CD4-positive, alpha-beta T cell treated with Interferon alpha-2 for 1 hour (primary cell): Measurements from ENCODE around the gene FOXD2.

Experiments used
- DNase-seq, 2 donors: peaks; one replicate each; pipeline ENCODE4 v3.0.0-alpha.2; 2020 to 2022

The FOXD2 gene

GRCh38 chr1:47417170-47418044, 20.4 kb upstream of the FOXD2 start:
- DNase-seq: no peak

DNA sequence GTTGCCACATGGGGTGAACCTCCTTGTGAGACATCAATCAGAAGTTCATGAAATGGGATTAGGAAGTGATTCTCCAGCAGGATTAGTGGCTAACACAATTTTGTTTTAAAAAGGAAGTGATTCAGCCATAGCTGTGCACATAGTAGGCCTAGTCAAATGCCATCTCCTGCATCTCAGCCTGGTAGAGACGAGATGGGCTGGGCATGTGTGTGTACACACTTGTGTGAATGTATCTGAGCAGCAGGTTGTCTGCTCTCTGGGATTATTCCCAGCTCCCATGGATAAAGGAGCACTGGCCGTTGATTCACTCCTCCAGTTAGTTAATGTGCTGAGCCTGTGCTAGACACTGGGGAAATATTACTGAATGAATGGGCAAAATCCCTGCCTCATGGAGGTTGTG, 19.7 kb upstream of the FOXD2 start:
- DNase-seq: no peak

GRCh38 chr1:47418681-47419325, 19.0 kb upstream of the FOXD2 start:
- no peak for DNase-seq

DNA sequence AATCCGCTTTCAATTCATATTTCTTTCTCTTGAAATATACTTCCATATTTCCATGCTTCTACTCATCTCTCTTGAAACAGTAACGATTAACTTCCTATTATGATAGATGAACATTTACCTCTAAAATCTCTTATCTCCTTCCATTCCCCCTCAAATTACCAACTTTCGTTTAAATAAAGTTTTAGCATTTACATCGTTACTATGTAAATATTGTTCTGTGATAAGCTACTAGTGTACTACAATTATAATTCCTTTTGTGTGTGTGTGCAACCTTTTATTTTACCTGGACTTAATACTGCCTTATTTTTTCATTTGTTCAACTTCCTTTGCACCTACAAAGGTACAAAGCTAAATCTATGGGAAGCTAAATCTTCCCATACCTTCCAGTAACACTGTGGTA, 17.3 kb upstream of the FOXD2 start:
- DNase-seq: no peak

- DNase-seq: no peak
These were observed 14.0 kb upstream of the FOXD2 start for GRCh38 chr1:47423872-47424271.

GRCh38 chr1:47424336-47424982, 13.4 kb upstream of the FOXD2 start:
- no peak for DNase-seq

- no peak for DNase-seq
These were observed 6.3 kb upstream of the FOXD2 start for GRCh38 chr1:47431534-47431933.

- peak; percentile 32 to 65 for DNase-seq
These were observed 5.5 kb upstream of the FOXD2 start for GRCh38 chr1:47432071-47433036.

DNA sequence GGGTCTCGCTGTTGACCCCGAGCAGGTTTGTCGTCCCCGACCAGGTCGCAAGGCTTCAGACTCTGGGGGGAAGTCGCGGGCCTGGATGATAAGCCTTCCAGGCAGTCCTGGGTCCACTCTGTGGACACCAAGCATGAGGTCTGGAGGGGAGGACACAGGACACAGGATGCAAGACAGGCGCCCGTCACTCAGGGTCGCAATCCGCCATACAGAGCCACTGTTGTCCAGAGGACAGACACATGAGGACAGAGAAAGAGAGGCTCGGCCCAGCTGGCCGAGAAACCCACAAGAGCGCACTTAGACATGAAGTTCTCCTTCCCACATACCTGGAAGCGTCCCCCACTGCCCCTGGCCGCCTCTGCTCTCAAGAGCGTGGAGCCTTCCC, 4.8 kb upstream of the FOXD2 start:
- DNase-seq: no peak

DNA sequence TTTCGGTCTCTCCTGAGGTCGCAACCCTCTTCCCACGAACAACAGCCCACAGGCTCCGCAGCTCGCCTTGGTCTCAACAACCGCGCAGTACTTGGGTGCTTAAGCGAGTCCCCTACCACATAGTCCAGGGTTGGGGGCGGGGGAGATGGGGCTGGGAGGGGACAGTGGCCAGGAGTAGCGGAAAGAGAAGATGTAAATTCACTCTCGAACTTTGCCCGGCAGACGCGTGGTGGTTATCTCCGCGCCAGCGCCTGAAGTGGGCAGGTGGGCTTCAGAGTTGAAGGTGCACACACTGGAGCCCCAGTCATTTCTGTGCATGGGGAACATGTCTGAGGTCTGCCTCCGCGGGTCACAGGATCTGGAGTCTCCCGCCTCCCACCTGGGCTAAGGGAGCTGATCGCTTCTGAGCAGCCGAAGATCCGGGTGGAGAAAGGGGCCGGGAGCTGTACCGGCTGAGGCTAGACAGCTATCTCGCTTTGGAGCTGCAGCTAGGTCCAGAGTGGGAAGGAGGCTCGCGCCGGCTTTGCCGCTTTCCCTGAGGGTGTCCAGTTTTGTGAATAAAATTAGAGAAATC, 4.3 kb upstream of the FOXD2 start:
- no peak for DNase-seq

- DNase-seq: no peak
These were observed 3.6 kb upstream of the FOXD2 start for GRCh38 chr1:47434051-47434842.

DNA sequence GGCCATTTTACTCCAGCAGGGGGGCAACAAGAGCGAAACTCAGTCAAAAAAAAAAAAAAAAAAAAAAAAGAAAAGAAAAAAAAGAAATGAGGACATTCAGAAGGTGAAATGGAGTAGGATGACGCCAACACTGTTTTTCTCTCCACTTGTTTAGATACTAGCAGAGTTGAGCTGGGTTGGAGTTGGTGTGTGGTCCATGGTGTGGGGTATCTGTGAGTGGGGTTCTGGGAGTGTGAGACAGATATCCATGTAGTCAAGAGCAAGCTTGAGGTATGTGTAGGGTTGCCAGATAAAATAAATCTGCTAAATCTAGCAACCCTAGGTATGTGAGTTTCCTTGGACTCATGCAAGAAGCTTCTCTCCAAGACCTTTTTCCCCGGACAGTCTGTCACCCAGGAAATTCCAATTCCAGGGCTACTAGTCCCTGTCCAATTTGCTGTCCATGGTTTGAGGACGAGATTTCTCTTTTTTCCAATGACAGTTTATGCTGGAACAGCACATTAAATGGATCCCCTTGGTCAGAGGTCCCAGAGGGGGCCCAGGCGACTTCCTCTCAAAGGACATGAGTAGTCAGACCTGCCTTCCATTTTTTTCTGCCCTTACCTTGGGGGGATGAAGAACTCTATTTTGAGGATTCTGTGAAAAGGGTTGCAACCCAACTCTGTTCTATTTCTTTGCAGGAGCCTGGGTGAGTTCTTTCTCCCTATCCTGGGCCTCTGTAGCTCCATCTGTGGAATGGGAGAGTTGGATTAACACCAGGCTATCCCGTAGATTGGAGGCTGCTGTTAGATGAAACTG, 2.1 kb upstream of the FOXD2 start:
- DNase-seq: no peak

DNA sequence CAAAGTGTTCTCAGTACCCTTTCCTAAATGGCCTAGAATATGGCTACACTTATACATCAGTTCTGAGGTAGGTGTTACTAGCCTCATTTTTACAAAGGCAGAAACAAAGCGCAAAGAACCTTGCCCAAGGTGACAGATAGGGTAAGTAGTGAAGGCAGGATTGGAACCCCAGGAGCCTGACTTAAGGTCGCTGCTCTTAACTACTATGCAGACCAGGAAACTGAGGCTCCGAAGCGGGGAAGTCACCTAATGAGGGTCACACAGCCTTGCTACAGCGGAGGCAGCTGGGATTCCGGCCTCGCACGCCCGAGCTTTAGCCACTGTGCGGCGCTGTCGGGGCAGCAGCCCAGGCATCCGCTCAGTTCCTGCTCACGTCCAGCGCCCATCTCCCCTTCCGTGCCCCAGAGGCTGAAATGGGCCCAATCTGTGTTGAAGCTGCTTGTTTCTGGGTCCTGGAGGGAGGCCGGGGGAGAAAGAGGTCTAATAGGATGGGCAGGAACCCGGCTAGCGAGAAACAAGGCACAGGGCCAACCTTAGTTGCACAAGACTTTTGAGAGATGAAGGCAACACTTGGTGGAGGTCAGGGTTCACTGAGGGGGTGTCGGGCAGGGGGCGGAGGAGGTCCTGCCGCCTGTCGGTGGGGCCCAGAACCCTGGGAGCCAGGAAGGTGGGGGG, 1.4 kb upstream of the FOXD2 start:
- peak; percentile 71 to 78 for DNase-seq

GRCh38 chr1:47436979-47437446, 831 bp upstream of the FOXD2 start:
- DNase-seq: no peak

DNA sequence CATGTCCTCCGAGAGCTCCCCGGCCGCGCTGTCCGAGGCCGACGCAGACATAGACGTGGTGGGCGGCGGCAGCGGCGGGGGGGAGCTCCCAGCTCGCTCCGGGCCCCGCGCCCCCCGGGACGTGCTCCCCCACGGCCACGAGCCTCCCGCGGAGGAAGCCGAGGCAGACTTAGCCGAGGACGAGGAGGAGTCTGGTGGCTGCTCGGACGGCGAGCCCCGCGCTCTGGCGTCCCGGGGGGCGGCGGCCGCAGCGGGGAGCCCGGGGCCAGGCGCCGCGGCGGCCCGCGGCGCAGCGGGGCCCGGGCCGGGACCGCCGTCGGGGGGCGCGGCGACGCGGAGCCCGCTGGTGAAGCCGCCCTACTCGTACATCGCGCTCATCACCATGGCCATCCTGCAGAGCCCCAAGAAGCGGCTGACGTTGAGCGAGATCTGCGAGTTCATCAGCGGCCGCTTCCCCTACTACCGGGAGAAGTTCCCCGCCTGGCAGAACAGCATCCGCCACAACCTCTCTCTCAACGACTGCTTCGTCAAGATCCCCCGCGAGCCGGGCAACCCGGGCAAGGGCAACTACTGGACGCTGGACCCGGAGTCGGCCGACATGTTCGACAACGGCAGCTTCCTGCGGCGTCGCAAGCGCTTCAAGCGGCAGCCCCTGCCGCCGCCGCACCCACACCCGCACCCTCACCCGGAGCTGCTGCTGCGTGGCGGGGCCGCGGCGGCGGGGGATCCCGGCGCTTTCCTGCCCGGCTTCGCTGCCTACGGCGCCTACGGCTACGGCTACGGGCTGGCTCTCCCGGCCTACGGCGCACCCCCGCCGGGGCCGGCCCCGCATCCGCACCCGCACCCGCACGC, 547 bp downstream of the FOXD2 start:
- peak in 1 of 2 donors; percentile 43 for DNase-seq

DNA sequence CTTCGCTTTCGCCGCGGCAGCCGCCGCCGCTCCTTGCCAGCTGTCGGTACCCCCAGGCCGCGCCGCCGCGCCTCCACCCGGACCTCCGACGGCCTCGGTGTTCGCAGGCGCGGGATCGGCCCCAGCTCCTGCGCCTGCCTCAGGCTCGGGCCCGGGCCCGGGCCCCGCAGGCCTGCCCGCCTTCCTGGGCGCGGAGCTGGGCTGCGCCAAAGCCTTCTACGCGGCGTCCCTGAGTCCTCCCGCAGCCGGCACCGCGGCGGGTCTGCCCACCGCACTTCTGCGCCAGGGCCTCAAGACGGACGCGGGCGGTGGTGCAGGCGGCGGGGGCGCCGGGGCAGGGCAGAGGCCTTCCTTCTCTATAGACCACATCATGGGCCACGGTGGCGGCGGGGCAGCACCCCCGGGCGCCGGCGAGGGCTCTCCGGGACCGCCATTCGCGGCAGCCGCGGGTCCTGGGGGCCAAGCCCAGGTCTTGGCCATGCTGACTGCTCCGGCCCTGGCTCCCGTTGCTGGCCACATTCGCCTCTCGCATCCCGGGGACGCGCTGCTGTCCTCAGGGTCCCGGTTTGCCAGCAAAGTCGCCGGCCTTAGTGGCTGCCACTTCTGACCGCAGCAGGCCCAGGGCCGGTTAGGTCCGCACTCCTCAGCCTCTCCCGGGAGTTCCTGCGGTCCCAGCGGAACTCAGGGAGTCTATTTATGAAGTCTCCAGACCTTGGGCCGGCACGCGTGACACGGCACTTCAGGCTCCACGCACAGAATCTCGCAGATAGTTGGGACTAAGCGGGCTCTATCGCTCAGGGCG, 1.4 kb downstream of the FOXD2 start:
- DNase-seq: no peak

DNA sequence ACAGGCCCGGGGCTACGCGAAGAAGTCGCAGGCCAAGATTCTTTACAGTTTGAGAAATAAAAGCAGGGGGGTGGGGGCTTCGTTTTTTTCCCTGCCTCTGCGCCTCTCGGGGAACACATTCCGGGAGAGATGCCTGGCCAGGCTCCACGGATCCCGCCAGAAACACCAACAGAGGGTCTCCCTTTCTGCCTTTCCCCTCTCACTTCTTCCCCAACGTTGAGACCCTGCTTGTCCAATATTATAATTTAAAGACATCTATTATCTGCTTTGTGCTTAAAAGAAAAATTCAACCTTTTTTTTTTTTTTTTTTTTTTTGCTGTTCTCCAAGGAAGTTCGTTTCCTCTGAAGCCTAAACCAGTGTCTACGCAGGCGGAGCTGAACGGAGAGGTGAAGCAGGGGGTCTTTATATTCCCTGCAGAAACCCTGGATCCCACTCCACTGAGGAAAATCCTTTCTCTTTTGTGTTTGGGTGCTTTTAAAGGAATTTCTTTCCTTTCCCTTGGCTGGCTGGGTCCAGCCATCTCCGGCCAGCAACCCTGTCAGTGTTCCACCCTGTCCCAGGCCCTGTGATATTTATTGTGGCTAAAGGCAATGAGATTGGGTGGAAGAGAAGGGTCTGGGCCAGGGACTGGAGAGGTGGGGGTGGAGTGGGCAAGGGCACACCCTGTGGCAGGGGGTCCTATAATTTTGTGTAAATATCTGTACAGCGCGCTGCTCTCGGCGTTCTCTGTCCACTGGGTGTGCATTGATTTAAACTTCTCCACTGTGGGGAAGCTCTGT, 2.2 kb downstream of the FOXD2 start:
- no peak for DNase-seq
